NB4 (cell line): ENCODE data around the gene ADAMTS2.

Source experiments
- MYC ChIP-seq: IDR thresholded peaks from 2 replicates; pipeline ENCODE4 v1.6.1; 2011; ENCODE audit warnings: low read depth, low read length
- POLR2A ChIP-seq: IDR thresholded peaks from 2 replicates; pipeline ENCODE4 v1.6.1; 2011; ENCODE audit warnings: mild to moderate bottlenecking; ENCODE audit not compliant: insufficient read length; ENCODE audit errors: extremely low read depth
- TF ChIP-seq, protein P1 (sequence below): IDR thresholded peaks from one replicate; pipeline ENCODE4 v1.5.1; 2012; ENCODE audit warnings: low read depth, low read length

DNA sequence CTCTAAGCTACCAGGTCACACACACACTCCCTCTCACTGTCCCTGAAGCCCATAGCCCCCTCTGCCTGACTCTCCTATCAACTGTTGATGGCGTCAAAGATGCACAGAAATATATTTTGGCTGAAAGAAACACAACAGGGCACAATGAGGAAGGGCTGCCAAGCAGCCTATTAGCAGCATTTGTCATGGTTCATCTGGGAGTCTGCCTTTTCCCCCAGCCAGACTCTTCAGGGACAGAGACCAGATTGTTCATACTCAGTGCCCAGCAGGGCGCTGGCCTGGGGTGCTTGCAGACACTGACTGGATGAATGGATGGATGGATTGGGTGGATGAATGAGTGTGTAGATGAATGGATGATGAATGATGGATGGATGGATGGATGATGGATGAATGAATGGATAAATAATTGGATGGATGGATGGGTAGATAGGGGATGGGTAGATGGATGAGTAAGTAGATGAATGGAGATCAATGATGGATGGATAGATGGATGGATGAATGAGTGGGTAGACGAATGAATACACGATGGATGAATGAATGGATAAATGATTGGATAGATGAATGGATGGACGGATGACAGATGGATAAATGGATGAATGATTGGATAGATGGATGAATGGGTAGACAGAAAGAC lies 90.5 kb downstream of the ADAMTS2 start:
- TF ChIP-seq, protein P1, sequence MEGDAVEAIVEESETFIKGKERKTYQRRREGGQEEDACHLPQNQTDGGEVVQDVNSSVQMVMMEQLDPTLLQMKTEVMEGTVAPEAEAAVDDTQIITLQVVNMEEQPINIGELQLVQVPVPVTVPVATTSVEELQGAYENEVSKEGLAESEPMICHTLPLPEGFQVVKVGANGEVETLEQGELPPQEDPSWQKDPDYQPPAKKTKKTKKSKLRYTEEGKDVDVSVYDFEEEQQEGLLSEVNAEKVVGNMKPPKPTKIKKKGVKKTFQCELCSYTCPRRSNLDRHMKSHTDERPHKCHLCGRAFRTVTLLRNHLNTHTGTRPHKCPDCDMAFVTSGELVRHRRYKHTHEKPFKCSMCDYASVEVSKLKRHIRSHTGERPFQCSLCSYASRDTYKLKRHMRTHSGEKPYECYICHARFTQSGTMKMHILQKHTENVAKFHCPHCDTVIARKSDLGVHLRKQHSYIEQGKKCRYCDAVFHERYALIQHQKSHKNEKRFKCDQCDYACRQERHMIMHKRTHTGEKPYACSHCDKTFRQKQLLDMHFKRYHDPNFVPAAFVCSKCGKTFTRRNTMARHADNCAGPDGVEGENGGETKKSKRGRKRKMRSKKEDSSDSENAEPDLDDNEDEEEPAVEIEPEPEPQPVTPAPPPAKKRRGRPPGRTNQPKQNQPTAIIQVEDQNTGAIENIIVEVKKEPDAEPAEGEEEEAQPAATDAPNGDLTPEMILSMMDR, result no peak
- TF ChIP-seq POLR2A (no peak), MYC (no peak)
